ENCODE measurements around the gene CCDC107.

Gene CCDC107

DNA sequence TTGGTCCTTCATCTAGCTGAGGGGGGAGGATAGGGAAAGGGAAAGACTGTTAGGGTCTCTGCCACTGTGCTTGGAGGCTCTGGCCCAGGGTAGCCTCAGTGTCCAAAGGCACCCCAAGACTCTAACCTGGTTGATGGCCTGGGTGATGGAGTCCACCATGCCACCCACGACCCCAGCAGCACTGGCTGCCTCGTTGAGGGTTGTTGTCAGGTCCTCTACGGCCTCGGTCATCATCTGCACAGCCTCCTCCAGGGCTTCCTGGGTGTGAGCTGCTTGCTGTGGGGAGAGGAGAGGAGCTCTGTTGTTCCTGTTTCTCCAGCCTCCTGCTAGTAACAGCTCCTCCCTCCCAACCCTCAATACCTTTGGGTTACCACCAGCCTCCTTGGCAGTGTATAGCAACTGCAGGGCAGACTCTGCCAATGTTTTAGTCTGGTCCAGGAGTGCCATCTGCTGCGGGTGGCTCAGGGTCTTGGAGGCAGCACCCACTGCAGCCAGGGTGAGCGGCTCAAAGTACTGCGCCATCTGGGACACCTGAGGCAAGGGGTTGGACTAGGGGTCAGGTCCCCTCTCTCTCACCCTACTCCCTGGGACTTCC, 47.8 kb downstream of the CCDC107 start:
- no peak for DNase-seq

DNA sequence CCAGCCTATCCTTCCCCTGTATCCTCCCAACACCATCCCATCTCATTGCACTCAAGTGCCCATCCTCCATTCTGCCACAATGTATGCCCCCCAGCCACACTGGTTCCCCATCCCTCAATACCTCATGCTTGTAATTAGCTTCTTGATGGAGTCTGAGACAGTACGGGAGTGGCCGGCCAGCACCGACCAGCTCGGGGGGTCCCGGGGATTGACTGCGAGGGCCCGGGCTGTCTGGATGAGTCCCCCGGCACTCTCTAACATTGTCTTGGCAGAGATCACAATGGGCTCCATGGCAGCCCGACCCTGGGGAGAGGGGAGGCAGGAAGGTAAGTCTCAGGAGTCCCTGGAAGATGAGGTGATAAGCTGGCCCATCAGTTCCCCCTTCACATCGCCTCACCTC, 48.9 kb downstream of the CCDC107 start:
- DNase-seq, result no peak

DNA sequence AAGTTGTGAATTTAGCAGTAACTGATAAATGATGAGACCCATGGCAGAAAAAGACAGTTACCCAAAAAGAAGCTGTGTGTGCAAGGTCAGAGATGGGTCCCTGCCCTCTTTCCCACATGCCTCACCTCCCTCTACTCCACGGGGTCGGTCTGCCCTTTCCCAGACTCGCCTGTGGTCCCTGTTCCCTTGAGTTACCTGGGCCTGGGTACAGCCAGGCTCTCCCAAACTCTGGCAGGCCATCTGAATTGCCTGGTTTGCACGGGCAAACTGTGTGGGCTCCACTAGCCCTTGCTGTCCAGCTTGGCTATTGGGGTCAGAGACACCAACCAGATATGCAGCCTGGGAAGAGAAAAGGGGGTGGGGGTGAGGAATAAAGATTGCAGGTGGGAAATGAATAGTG, 50.1 kb downstream of the CCDC107 start:
- no peak for DNase-seq

DNA sequence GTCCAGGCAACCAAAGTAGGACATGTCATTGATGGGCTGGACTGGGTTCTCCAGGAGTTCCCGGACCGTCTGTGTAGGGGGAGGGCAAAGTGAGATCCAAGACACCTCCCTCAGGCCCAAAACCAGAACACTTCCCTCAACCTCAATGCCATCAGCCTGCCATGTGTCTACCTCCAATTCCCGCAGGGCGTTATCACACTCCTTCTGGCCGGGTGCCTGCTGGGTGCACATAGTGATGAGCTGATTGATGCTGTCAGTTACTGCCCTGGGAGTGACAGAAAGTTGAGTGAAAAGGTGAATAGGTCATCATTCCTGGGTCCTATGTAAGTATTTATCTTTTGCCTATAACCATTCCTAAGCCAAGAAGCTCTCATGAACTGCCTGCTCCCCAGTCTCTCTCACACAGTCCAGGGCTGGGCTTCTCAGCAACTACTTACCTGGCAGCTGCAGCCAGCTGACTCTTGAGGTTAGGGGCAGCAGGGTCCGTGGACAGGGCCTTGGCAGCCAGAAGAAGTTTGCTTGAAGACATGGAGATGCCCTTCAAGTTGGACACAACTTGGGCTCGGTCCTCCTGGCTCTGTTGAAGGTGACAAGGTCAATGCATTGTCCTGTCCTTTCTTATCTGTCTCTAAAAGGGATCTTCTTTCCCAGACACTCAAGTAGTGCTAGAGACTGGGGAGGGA, 52.9 kb downstream of the CCDC107 start:
- no peak for DNase-seq
